ENCODE measurements around the gene XCR1. TPM values are rescaled to one million over a fixed set of nuclear protein-coding genes. Genes with fewer than 3 reads are reported as not detected.

Gene XCR1
- total and polyA plus RNA-seq, 9 of the 15 experiments (the other 6 are each of a cell fraction or from before 2014, with no cell fraction given): not detected

DNA sequence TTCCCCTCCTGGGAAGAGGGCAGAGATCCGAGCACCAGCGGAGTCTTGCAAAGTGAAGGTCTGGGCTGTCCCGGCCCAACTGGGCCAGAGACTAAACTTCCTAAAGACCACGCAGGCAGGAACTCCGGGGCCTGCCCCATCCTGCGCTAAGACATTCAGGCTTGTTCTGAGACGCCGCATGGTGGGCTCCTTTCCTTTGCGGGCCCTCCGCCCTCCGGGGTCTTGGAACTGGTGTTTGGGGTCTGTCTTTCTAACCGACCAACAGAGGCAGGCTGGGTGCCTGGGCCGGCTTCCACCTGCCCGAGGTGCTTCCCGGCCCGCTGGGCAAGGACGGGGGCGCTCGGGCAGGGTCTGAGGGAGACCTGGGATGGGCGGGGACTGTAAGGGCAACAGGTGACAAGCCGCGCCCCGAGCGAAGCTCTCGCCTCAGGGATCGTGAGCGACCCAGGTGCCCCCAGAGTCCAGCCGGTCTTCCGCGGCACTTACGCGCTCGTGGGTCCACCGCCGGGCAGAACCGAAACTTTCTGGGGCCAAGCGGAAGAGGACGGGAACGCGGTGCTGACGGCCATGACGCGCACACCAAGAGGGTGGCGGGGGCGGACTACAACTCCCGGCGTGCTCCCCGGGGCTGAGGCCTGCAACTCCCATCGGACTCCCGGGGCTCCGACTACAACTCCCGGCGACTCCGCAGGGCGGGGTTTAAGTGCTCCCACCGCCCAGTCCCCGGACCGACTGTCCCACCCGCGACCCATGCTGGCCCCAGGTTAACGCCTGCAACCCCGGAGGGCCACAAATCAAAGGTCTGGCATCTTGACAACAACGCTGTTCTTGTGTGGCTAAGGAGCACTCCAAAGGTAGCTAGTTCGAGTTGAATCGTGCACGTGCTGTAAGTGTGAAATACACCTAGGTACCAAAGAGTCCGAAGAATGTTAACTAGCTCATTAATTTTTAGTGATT lies 31.8 kb downstream of the XCR1 start, which contains the start of gene FYCO1 (continued):
- TF ChIP-seq ZFP1 (CRISPR knock-in tag; IDR thresholded peaks at IDR 0.05) (no peak), XRCC3 (IDR thresholded peaks at IDR 0.05) (no peak), PHF8 (IDR thresholded peaks at IDR 0.05; ENCODE audit: borderline replicate concordance, low read length) (peak; percentile 82), SP2 (IDR thresholded peaks at IDR 0.05; ENCODE audit: extremely low read depth, low read depth, low read length, poor library complexity, severe bottlenecking) (no peak), MAFF (IDR thresholded peaks at IDR 0.05; ENCODE audit: low read length) (no peak), ARNT (IDR thresholded peaks at IDR 0.05) (no peak), RB1 (IDR thresholded peaks at IDR 0.05; ENCODE audit: low read depth) (peak; percentile 70; the same call in 1 of the 2 replicates), GABPB1 (CRISPR knock-in tag; IDR thresholded peaks at IDR 0.05) (peak; percentile 90), RBM17 (IDR thresholded peaks at IDR 0.05; ENCODE audit: borderline replicate concordance, low read depth, low read length) (no peak), NFIX (CRISPR knock-in tag; IDR thresholded peaks at IDR 0.05; ENCODE audit: low read depth) (no peak), TBL1XR1 (IDR thresholded peaks at IDR 0.05; ENCODE audit: low read length in 2 of 2) (no peak), FOXK1 (CRISPR knock-in tag; IDR thresholded peaks at IDR 0.05; ENCODE audit: borderline replicate concordance) (no peak; the same call in 1 of the 2 replicates), NR4A1 (CRISPR knock-in tag; IDR thresholded peaks at IDR 0.05) (no peak), NR4A1 (tag; IDR thresholded peaks at IDR 0.05) (peak; percentile 78; the same call in 1 of the 2 replicates)
- TF ChIP-seq, protein P1, sequence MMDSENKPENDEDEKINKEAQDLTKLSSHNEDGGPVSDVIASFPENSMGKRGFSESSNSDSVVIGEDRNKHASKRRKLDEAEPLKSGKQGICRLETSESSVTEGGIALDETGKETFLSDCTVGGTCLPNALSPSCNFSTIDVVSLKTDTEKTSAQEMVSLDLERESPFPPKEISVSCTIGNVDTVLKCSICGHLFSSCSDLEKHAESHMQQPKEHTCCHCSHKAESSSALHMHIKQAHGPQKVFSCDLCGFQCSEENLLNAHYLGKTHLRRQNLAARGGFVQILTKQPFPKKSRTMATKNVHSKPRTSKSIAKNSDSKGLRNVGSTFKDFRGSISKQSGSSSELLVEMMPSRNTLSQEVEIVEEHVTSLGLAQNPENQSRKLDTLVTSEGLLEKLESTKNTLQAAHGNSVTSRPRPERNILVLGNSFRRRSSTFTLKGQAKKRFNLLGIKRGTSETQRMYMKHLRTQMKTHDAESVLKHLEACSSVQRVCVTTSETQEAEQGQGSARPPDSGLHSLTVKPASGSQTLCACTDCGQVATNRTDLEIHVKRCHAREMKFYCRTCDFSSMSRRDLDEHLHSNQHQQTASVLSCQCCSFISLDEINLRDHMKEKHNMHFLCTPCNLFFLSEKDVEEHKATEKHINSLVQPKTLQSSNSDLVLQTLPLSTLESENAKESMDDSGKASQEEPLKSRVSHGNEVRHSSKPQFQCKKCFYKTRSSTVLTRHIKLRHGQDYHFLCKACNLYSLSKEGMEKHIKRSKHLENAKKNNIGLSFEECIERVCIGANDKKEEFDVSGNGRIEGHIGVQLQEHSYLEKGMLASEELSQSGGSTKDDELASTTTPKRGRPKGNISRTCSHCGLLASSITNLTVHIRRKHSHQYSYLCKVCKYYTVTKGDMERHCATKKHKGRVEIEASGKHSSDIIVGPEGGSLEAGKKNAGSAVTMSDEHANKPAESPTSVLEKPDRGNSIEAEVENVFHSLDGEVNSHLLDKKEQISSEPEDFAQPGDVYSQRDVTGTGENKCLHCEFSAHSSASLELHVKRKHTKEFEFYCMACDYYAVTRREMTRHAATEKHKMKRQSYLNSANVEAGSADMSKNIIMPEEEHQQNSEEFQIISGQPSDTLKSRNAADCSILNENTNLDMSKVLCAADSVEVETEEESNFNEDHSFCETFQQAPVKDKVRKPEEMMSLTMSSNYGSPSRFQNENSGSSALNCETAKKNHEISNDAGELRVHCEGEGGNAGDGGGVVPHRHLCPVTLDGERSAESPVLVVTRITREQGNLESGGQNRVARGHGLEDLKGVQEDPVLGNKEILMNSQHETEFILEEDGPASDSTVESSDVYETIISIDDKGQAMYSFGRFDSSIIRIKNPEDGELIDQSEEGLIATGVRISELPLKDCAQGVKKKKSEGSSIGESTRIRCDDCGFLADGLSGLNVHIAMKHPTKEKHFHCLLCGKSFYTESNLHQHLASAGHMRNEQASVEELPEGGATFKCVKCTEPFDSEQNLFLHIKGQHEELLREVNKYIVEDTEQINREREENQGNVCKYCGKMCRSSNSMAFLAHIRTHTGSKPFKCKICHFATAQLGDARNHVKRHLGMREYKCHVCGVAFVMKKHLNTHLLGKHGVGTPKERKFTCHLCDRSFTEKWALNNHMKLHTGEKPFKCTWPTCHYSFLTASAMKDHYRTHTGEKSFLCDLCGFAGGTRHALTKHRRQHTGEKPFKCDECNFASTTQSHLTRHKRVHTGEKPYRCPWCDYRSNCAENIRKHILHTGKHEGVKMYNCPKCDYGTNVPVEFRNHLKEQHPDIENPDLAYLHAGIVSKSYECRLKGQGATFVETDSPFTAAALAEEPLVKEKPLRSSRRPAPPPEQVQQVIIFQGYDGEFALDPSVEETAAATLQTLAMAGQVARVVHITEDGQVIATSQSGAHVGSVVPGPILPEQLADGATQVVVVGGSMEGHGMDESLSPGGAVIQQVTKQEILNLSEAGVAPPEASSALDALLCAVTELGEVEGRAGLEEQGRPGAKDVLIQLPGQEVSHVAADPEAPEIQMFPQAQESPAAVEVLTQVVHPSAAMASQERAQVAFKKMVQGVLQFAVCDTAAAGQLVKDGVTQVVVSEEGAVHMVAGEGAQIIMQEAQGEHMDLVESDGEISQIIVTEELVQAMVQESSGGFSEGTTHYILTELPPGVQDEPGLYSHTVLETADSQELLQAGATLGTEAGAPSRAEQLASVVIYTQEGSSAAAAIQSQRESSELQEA (IDR thresholded peaks at IDR 0.05; ENCODE audit: low read depth): no peak

Measured in K562 (cell line).